Sigmoid colon (tissue), 4 donors: ENCODE measurements around the gene PIP4K2C.

Experiments used
- CTCF ChIP-seq, 4 experiments: fragments of 450-650 bp in 3 of 4; fragments of 200-600 bp in 1 of 4; IDR thresholded peaks; one replicate each; pipeline ENCODE4 v1.5.1; 2016 to 2019; ENCODE audit warnings: antibody characterized with exemption in 4 of 4, mild to moderate bottlenecking in 3 of 4, moderate library complexity in 2 of 4
- EP300 ChIP-seq, 4 donors: sonication (generic); formaldehyde crosslinking; IDR thresholded peaks; one replicate each; pipeline ENCODE4 v1.6.1; 2017; ENCODE audit warnings: antibody characterized with exemption in 4 of 4
- POLR2A ChIP-seq, 2 donors: fragments of 450-650 bp; IDR thresholded peaks; one replicate each; pipeline ENCODE4 v1.6.1; 2016; ENCODE audit warnings: antibody characterized with exemption in 2 of 2, mild to moderate bottlenecking in 2 of 2, moderate library complexity in 2 of 2
- POLR2AphosphoS5 ChIP-seq, 4 donors: sonication (generic); formaldehyde crosslinking; IDR thresholded peaks; one replicate each; pipeline ENCODE4 v1.6.1; 2017; ENCODE audit warnings: antibody characterized with exemption in 4 of 4

GRCh38 chr12:57569858-57570257 is 21.1 kb upstream of the PIP4K2C start:
- no peak for TF ChIP-seq POLR2A (IDR thresholded peaks at IDR 0.05)
- no peak for TF ChIP-seq CTCF (IDR thresholded peaks at IDR 0.05)
- no peak for TF ChIP-seq EP300 (IDR thresholded peaks at IDR 0.05)
- no peak for TF ChIP-seq POLR2AphosphoS5 (IDR thresholded peaks at IDR 0.05)
